ENCODE results near the gene TMEM185B.

GRCh38 chr2:120262761-120263428 lies 39.7 kb upstream of the TMEM185B start:
- no peak for TF ChIP-seq CTCF (IDR thresholded peaks at IDR 0.05; ENCODE audit: insufficient read depth, low read depth, low read length)
- no peak for TF ChIP-seq EZH2 (IDR thresholded peaks at IDR 0.05; ENCODE audit: insufficient read depth, low read length)

All from astrocyte (in vitro differentiated cells and primary cell).